HepG2 (cell line): ENCODE data around the gene MBLAC1. TPM values are rescaled to one million over a fixed set of nuclear protein-coding genes. Genes with fewer than 3 reads are reported as not detected.
A peak's percentile ranks its signal among the peaks of the same experiment; 100 is the strongest.

Source experiments
- ATF3 ChIP-seq: sonication (generic); formaldehyde crosslinking; IDR thresholded peaks from 2 replicates; pipeline ENCODE4 v1.4.0; 2020; ENCODE audit warnings: missing genetic modification reagents
- CHCHD3 ChIP-seq: sonication (generic); formaldehyde crosslinking; IDR thresholded peaks from 2 replicates; pipeline ENCODE4 v1.8.0; 2022; ENCODE audit warnings: mild to moderate bottlenecking, missing genetic modification reagents, moderate library complexity
- HNF4A ChIP-seq: sonication (generic); formaldehyde crosslinking; IDR thresholded peaks from 2 replicates; pipeline ENCODE4 v1.4.0; 2020; ENCODE audit warnings: missing genetic modification reagents
- KAT2B ChIP-seq: fragments of 150-350 bp; IDR thresholded peaks from 2 replicates; pipeline ENCODE4 v1.6.1; 2014; ENCODE audit warnings: low read depth, low read length, borderline replicate concordance
- SNAPC4 ChIP-seq: sonication (generic); formaldehyde crosslinking; IDR thresholded peaks from 2 replicates; pipeline ENCODE4 v1.4.0; 2020; ENCODE audit warnings: mild to moderate bottlenecking, missing genetic modification reagents
- TEAD3 ChIP-seq: optimal IDR thresholded peaks from 2 replicates; pipeline ENCODE3; 2016; ENCODE audit warnings: borderline replicate concordance
- YEATS2 ChIP-seq: sonication (generic); formaldehyde crosslinking; IDR thresholded peaks from 2 replicates; pipeline ENCODE4 v1.4.0; 2020; ENCODE audit warnings: missing genetic modification reagents, borderline replicate concordance
- ZBTB33 ChIP-seq: sonication (generic); formaldehyde crosslinking; IDR thresholded peaks from 2 replicates; pipeline ENCODE4 v1.4.0; 2020; ENCODE audit warnings: missing genetic modification reagents
- ZNF777 ChIP-seq: sonication (generic); formaldehyde crosslinking; IDR thresholded peaks from 2 replicates; pipeline ENCODE4 v1.4.0; 2020; ENCODE audit warnings: missing genetic modification reagents
- ZNF788 ChIP-seq: sonication (generic); formaldehyde crosslinking; IDR thresholded peaks from 2 replicates; pipeline ENCODE4 v1.5.0; 2020; ENCODE audit warnings: mild to moderate bottlenecking, missing genetic modification reagents, borderline replicate concordance
- ZNF878 ChIP-seq: sonication (generic); formaldehyde crosslinking; IDR thresholded peaks from 2 replicates; pipeline ENCODE4 v1.8.1; 2023; ENCODE audit warnings: mild to moderate bottlenecking, missing genetic modification reagents, moderate library complexity
- polyA plus RNA-seq, 8 experiments: library from polyadenylated mRNA; depleted of rRNA in 3 of 8; stranded (reverse) in 7 of 8; unstranded in 1 of 8; fragments of >200 nt; fragmentation: Illumina TruSeq in 4 of 8; extraction: Trizol in 4 of 8; gene quantifications; 2 replicates each; pipeline versions ENCODE4 v1.2.1 to v1.2.3, GENCODE V29; 2011 to 2016; ENCODE audit warnings: low read depth in 4 of 8, missing spikeins in 1 of 8, mixed read lengths in 1 of 8; ENCODE audit not compliant: insufficient read depth in 1 of 8
- total RNA-seq, 5 experiments: library from RNA; depleted of rRNA; stranded (reverse); fragments of >200 nt; fragmentation: Illumina TruSeq; extraction: Trizol; gene quantifications; 2 replicates each; pipeline ENCODE4 v1.2.3, GENCODE V29; 2016; ENCODE audit warnings: low read depth in 1 of 5
- TF ChIP-seq, protein P1 (sequence below), 2 experiments: fragments of 450-650 bp in 1 of 2; sonication (generic) in 1 of 2; formaldehyde crosslinking; IDR thresholded peaks; 2 replicates each; pipeline versions ENCODE4 v1.5.0 to v1.8.0; 2020 to 2022; ENCODE audit warnings: mild to moderate bottlenecking in 1 of 2, missing genetic modification reagents in 1 of 2
- TF ChIP-seq, protein P2 (sequence below): sonication (generic); formaldehyde crosslinking; IDR thresholded peaks from 2 replicates; pipeline ENCODE4 v1.5.0; 2020; ENCODE audit warnings: mild to moderate bottlenecking, missing genetic modification reagents
- TF ChIP-seq, protein P3 (sequence below): IDR thresholded peaks from 2 replicates; pipeline ENCODE4 v1.6.1; 2016; ENCODE audit warnings: mild to moderate bottlenecking

The MBLAC1 gene
- total and polyA plus RNA-seq, 2 of the 13 experiments (the other 11 are each of a cell fraction or from before 2014, with no cell fraction given): 0.79 to 2.1 TPM

DNA sequence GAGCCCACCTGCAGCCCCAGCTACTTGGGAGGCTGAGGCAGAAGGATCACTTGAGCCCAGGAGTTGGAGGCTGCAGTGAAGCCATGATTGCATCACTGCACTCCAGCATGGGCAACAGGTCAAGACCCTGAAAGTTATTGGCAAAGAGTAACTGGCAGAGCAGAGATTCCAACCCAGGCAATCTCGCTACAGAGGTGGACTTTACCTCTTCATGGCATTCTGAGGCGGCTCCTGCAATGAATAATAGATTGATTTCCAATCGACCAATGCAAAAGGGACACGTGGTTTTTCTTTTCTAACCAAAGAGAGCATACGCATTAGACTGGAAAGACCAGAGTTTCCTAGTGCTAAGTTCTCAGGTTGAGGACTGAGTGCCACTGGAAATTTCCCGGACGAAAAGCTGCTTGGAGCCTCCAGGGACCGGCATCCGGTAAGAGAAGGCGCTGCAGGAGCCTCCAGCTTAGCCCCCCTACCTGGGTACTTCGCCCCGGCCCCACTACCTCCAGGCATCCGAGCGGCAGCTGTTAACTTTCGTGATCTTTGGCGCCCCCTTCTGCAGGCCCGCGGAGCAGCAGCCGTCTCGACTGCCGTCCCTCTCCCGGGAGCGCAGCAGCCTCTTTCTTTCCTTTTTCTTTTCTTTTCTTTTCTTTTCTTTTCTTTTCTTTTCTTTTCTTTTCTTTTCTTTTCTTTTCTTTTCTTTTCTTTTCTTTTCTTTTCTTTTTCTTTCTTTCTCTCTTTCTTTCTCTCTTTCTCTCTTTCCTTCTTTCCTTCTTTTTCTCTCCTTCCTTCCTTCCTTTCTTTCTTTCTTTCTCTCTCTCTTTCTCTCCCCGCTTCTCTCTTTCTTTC, 4.1 kb downstream of the MBLAC1 start (continued):
- TF ChIP-seq ATF3 (CRISPR knock-in tag) (peak; percentile 78), ZNF777 (CRISPR knock-in tag) (peak; percentile 40; the same call in 1 of the 2 replicates), CHCHD3 (CRISPR knock-in tag) (no peak), ZNF788 (no peak), ZBTB33 (CRISPR knock-in tag) (0 out of 2 replicates have a peak, but pooled peaks have one; percentile 14), YEATS2 (CRISPR knock-in tag) (peak; percentile 52), TEAD3 (CRISPR knock-in tag) (peak; percentile 11), HNF4A (CRISPR knock-in tag) (peak; percentile 24; the same call in 1 of the 2 replicates), KAT2B (peak; percentile 75; the same call in 1 of the 2 replicates), ZNF878 (CRISPR knock-in tag) (no peak), SNAPC4 (0 out of 2 replicates have a peak, but pooled peaks have one; percentile 30)
- TF ChIP-seq, protein P1, sequence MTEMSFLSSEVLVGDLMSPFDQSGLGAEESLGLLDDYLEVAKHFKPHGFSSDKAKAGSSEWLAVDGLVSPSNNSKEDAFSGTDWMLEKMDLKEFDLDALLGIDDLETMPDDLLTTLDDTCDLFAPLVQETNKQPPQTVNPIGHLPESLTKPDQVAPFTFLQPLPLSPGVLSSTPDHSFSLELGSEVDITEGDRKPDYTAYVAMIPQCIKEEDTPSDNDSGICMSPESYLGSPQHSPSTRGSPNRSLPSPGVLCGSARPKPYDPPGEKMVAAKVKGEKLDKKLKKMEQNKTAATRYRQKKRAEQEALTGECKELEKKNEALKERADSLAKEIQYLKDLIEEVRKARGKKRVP (CRISPR knock-in tag; IDR thresholded peaks at IDR 0.05): peak in 1 of 2 experiments; percentile 84; a peak in 2 of 4 replicates
- TF ChIP-seq, protein P2, sequence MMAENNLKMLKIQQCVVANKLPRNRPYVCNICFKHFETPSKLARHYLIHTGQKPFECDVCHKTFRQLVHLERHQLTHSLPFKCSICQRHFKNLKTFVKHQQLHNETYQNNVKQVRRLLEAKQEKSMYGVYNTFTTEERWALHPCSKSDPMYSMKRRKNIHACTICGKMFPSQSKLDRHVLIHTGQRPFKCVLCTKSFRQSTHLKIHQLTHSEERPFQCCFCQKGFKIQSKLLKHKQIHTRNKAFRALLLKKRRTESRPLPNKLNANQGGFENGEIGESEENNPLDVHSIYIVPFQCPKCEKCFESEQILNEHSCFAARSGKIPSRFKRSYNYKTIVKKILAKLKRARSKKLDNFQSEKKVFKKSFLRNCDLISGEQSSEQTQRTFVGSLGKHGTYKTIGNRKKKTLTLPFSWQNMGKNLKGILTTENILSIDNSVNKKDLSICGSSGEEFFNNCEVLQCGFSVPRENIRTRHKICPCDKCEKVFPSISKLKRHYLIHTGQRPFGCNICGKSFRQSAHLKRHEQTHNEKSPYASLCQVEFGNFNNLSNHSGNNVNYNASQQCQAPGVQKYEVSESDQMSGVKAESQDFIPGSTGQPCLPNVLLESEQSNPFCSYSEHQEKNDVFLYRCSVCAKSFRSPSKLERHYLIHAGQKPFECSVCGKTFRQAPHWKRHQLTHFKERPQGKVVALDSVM (CRISPR knock-in tag): peak; percentile 100
- TF ChIP-seq, protein P3, sequence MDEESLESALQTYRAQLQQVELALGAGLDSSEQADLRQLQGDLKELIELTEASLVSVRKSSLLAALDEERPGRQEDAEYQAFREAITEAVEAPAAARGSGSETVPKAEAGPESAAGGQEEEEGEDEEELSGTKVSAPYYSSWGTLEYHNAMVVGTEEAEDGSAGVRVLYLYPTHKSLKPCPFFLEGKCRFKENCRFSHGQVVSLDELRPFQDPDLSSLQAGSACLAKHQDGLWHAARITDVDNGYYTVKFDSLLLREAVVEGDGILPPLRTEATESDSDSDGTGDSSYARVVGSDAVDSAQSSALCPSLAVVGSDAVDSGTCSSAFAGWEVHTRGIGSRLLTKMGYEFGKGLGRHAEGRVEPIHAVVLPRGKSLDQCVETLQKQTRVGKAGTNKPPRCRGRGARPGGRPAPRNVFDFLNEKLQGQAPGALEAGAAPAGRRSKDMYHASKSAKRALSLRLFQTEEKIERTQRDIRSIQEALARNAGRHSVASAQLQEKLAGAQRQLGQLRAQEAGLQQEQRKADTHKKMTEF (CRISPR knock-in tag): peak; percentile 60; the same call in 1 of the 2 replicates
